HL-60 (cell line): Measurements from ENCODE around the gene KRT12.

Experiments used
- DNase-seq, 2 experiments: peaks; one replicate each; pipeline ENCODE4 v3.0.0-alpha.2; 2010 to 2020; ENCODE audit warnings: low read depth in 1 of 2, low spot score in 1 of 2
- H3K27ac ChIP-seq: fragments of 250-450 bp; sonication (Bioruptor Pico); replicated peaks from 2 replicates; pipeline ENCODE4 v1.5.1; 2020; ENCODE audit warnings: mild to moderate bottlenecking, moderate library complexity
- H3K27me3 ChIP-seq: fragments of 250-450 bp; sonication (Bioruptor Pico); 2 replicates; pipeline ENCODE4 v1.5.1; 2021; ENCODE audit warnings: mild to moderate bottlenecking, moderate library complexity; ENCODE audit not compliant: insufficient read depth, poor library complexity, severe bottlenecking
- H3K4me3 ChIP-seq: replicated peaks from 2 replicates; pipeline ENCODE4 v1.5.1; 2011; ENCODE audit warnings: mild to moderate bottlenecking, control low read depth, low read length; ENCODE audit not compliant: insufficient read depth
- CTCF ChIP-seq: IDR thresholded peaks from one replicate; pipeline ENCODE4 v1.5.1; 2011; ENCODE audit warnings: low read length, control low read depth, inconsistent platforms; ENCODE audit not compliant: insufficient read depth
- GABPA ChIP-seq: IDR thresholded peaks from 2 replicates; pipeline ENCODE4 v1.6.1; 2012; ENCODE audit warnings: low read depth
- POLR2AphosphoS5 ChIP-seq: IDR thresholded peaks from 2 replicates; pipeline ENCODE4 v1.6.1; 2012; ENCODE audit warnings: low read depth
- REST ChIP-seq: IDR thresholded peaks from 2 replicates; pipeline ENCODE4 v1.6.1; 2012; ENCODE audit warnings: low read depth; ENCODE audit not compliant: insufficient replicate concordance
- SPI1 ChIP-seq: IDR thresholded peaks from 2 replicates; pipeline ENCODE4 v1.6.1; 2012; ENCODE audit warnings: low read depth, mild to moderate bottlenecking, borderline replicate concordance

Gene KRT12

GRCh38 chr17:40910441-40910841 is 43.4 kb upstream of the KRT12 start:
- Histone ChIP-seq H3K4me3 (no peak overlapping the region), H3K27ac (no peak overlapping the region)

GRCh38 chr17:40909755-40910154 is 42.7 kb upstream of the KRT12 start:
- Histone ChIP-seq H3K4me3 (no peak overlapping the region), H3K27me3 (no peaks in the 10 kb centered on the region), H3K27ac (no peak overlapping the region)
- DNase-seq: no peak
- TF ChIP-seq CTCF (no peak), POLR2AphosphoS5 (no peak), SPI1 (no peak), REST (no peak), GABPA (no peak)

More at GRCh38 chr17:40910441-40910841, 43.4 kb upstream of the KRT12 start:
- DNase-seq: no peak
- TF ChIP-seq SPI1: no peak
- no peak for TF ChIP-seq REST
- no peak for TF ChIP-seq CTCF
- TF ChIP-seq POLR2AphosphoS5: no peak
- TF ChIP-seq GABPA: no peak
- no peaks in the 10 kb centered on the region for H3K27me3 ChIP-seq

GRCh38 chr17:40909351-40909750 is 42.3 kb upstream of the KRT12 start:
- Histone ChIP-seq H3K27ac (no peak overlapping the region), H3K4me3 (no peak overlapping the region), H3K27me3 (no peaks in the 10 kb centered on the region)
- TF ChIP-seq CTCF (peak; percentile 37), SPI1 (no peak), REST (no peak)
- DNase-seq: peak; percentile 42 to 70
